ENCODE data around the gene FLT4. TPM values are rescaled to one million over a fixed set of nuclear protein-coding genes. Genes with fewer than 3 reads are reported as not detected.

FLT4 gene
- total RNA-seq, 1 experiment from 2014 or later: 6.3 TPM

DNA sequence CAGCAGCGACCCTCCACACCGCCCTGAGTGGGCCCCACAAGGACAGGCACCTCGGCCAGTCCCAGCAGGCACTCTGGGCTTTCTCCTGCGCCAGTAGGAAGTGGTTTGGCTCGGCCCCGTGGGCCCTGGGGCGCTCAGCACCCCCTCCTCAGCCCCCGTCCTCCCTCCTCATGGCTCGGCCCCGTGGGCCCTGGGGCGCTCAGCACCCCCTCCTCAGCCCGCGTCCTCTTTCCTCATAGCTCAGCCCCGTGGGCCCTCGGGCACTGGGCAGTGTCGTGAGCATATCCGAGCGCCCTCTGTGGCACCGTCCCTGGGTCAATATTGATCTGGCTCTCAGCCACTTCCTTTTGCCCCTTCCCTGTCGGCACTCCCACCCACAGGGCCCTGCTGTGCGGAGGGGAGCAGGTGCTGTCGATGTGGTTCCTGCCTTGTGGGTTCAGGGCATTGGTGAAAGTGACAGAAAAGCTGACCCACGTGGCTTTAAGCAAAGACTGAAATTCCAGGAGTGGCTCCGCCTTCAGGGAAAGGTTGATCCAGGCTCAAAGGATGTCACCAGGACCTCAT lies 52.6 kb downstream of the FLT4 start:
- peaks cover 0 to 5% of the 10 kb centered on the region in 2 experiments; a peak in 3 of 4 replicates for H3K4me1 Mint-ChIP-seq
- Histone ChIP-seq H4K91ac (ENCODE audit: insufficient read length, low read depth, low read length) (no peak overlapping the region), H3K18ac (ENCODE audit: insufficient read length, low read depth, low read length) (no peak overlapping the region), H3K23me2 (ENCODE audit: insufficient read length, low read depth, low read length, poor library complexity, severe bottlenecking) (no peaks in the 10 kb centered on the region), H2BK120ac (ENCODE audit: low read depth, low read length, poor library complexity, severe bottlenecking) (no peak overlapping the region), H3T11ph (ENCODE audit: low read length) (no peak overlapping the region), H4K5ac (ENCODE audit: insufficient read length, low read depth, low read length) (no peak overlapping the region), H2AFZ (ENCODE audit: low read length) (no peak overlapping the region), H3K27ac (ENCODE audit: insufficient read length, low read depth, low read length) (no peak overlapping the region), H4K20me1 (ENCODE audit: control insufficient read depth, insufficient read depth, insufficient read length) (no peaks in the 10 kb centered on the region), H3K4me2 (ENCODE audit: insufficient read depth, insufficient read length, low read length) (no peak overlapping the region), H3K79me1 (ENCODE audit: insufficient read depth, low read depth, low read length, poor library complexity, severe bottlenecking) (no peaks in the 10 kb centered on the region), H3K9ac (ENCODE audit: extremely low read depth, insufficient read length, low read length) (no peak overlapping the region), H2BK5ac (ENCODE audit: insufficient read length, low read length) (no peak overlapping the region), H2BK15ac (ENCODE audit: low read depth, low read length) (no peak overlapping the region), H3K56ac (ENCODE audit: insufficient read length, low read depth, low read length) (no peak overlapping the region), H3K4me1 (ENCODE audit: insufficient read depth, low read length) (no peaks in the 10 kb centered on the region), H4K8ac (replicated peaks; ENCODE audit: insufficient read length, low read depth, low read length) (no peak overlapping the region), H2AK5ac (ENCODE audit: insufficient read length, low read length) (no peak overlapping the region), H3K27me3 (ENCODE audit: insufficient read depth, low read length) (peaks cover 3% of the 10 kb centered on the region; the same call in 1 of the 2 replicates), H3K14ac (ENCODE audit: insufficient read depth, low read length) (no peak overlapping the region), H3K9me3 (ENCODE audit: control insufficient read depth, low read depth, low read length) (no peaks in the 10 kb centered on the region), H2BK12ac (ENCODE audit: insufficient read length, low read depth, low read length) (no peak overlapping the region), H3K23ac (ENCODE audit: insufficient read length, low read depth, low read length) (no peak overlapping the region), H3K4ac (ENCODE audit: low read depth, low read length) (no peak overlapping the region), H3K79me2 (ENCODE audit: insufficient read depth, low read length) (no peaks in the 10 kb centered on the region), H2BK20ac (ENCODE audit: low read depth, low read length, poor library complexity, severe bottlenecking) (no peak overlapping the region)
- no peaks in the 10 kb centered on the region for H3K9me3 Mint-ChIP-seq
- peaks cover 29% of the 10 kb centered on the region for H3K27me3 Mint-ChIP-seq (ENCODE audit: low read depth)
- WGBS (ENCODE audit: extremely low coverage, insufficient read length, low lambda C conversion rate): no CpG with 5 or more reads among the region's 24 CpGs
- no peak overlapping the region for H3K27ac Mint-ChIP-seq
- H3K4me3 Mint-ChIP-seq: no peak overlapping the region
- DNase-seq: no peak
- no peak for TF ChIP-seq CTCF (conservative IDR thresholded peaks at IDR 0.05)
- peaks cover 0 to 4% (median 0%) of the 10 kb centered on the region in 3 experiments; a peak in 1 of 7 replicates for H3K36me3 Mint-ChIP-seq (ENCODE audit: insufficient read depth in 1 of 3, low read depth in 3 of 3)

Measured in H9 (cell line).